ENCODE measurements around the gene GRK5.

DNA sequence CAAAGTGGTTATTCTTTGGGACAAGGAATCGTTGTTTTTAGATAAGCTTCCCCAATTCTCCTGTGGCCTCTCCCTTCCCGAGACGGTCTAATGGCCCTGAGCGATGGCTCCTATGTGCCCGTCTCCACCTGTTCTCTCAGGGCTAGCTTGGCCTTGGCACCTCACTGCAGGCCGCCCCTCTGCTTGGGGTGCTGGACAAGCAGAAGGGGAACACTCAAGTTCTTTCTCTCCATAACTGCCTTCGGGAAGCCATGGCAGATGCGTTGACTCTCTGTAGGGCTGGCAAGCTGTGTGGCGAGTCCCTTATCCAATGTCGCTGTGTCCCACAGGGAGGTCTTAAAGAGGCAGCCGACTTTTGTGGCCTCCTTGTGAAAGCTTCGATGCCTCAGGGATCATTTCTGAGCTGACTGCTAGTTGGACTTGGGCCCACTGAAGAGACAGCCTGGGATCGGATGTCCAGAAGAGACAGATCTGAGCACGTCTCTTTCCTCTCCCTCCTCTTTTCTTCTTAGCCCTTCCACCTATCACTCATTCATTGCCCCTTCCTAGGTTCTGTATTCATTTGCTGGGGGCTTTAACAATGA lies 70.8 kb downstream of the GRK5 start:
- TF ChIP-seq POLR2AphosphoS5 (IDR thresholded peaks at IDR 0.05; ENCODE audit: low read depth, low read length) (no peak), POLR2A (IDR thresholded peaks at IDR 0.05; ENCODE audit: low read depth, low read length) (no peak), TAF1 (IDR thresholded peaks at IDR 0.05; ENCODE audit: borderline replicate concordance, low read depth, low read length) (no peak)

Measured in GM12892 (cell line).